Aortic smooth muscle cell (primary cell): ENCODE results near the gene KRT5. TPM values are rescaled to one million over a fixed set of nuclear protein-coding genes. Genes with fewer than 3 reads are reported as not detected.

ENCODE experiments used
- total RNA-seq: library from RNA; depleted of rRNA; stranded (reverse); fragments of >200 nt; gene quantifications from 2 replicates; pipeline ENCODE4 v1.2.3, GENCODE V29; 2014

The KRT5 gene
- 0.44 and 0.53 TPM in 2 replicates for total RNA-seq

GRCh38 chr12:52519826-52520662, at the start of gene KRT5:
TSS of gene KRT5 (minus strand) at chr12:52520394. CDS start at chr12:52520296, 98 bp downstream.

GRCh38 chr12:52552681-52553195, 32.5 kb upstream of the KRT5 start, which contains the start of gene KRT71:
TSS of gene KRT71 (minus strand) at chr12:52553145. CDS start at chr12:52553077, 68 bp downstream.

GRCh38 chr12:52493172-52493571, 27.0 kb downstream of the KRT5 start, which contains the start of gene KRT6A:
TSS of gene KRT6A (minus strand) at chr12:52493257. CDS start at chr12:52493188, 69 bp downstream.

GRCh38 chr12:52473768-52474167, 46.4 kb downstream of the KRT5 start, which contains the start of gene KRT6C:
TSS of gene KRT6C (minus strand) at chr12:52473805. CDS start at chr12:52473737, 68 bp downstream.

Other genes with a start within 250 kb of the KRT5 start
- under 0.01 and 0.81 TPM in 2 replicates for gene KRT86, start 245.7 kb downstream of the KRT5 start, total RNA-seq
- not detected in 2 replicates for gene KRT81, start 228.9 kb downstream of the KRT5 start, total RNA-seq
- not detected in 2 replicates for gene KRT83, start 199.0 kb downstream of the KRT5 start, total RNA-seq
- not detected in 2 replicates for gene KRT85, start 152.9 kb downstream of the KRT5 start, total RNA-seq
- not detected in 2 replicates for gene KRT84, start 134.7 kb downstream of the KRT5 start, total RNA-seq
- gene KRT82, start 114.1 kb downstream of the KRT5 start, total RNA-seq, result not detected in 2 replicates
- gene KRT75, start 86.0 kb downstream of the KRT5 start, total RNA-seq, result not detected in 2 replicates
- gene KRT6B, start 68.2 kb downstream of the KRT5 start, total RNA-seq, result not detected in 2 replicates
- gene KRT6C, start 46.6 kb downstream of the KRT5 start, total RNA-seq, result not detected in 2 replicates
- gene KRT6A, start 27.1 kb downstream of the KRT5 start, total RNA-seq, result 0.19 and 0.66 TPM in 2 replicates
- not detected in 2 replicates for gene KRT71, start 32.8 kb upstream of the KRT5 start, total RNA-seq
- gene KRT74, start 53.4 kb upstream of the KRT5 start, total RNA-seq, result not detected in 2 replicates
- gene KRT72, start 81.1 kb upstream of the KRT5 start, total RNA-seq, result not detected in 2 replicates
- gene KRT73, start 98.2 kb upstream of the KRT5 start, total RNA-seq, result not detected in 2 replicates
- not detected in 2 replicates for gene KRT2, start 131.8 kb upstream of the KRT5 start, total RNA-seq
- gene KRT1, start 160.0 kb upstream of the KRT5 start, total RNA-seq, result not detected in 2 replicates
- gene KRT77, start 183.1 kb upstream of the KRT5 start, total RNA-seq, result not detected in 2 replicates